ENCODE measurements around the gene CFAP52.

GRCh38 chr17:9672691-9673090 lies 96.2 kb downstream of the CFAP52 start:
- TF ChIP-seq CTCF (conservative IDR thresholded peaks at IDR 0.05), result no peak
- TF ChIP-seq EZH2 (IDR thresholded peaks at IDR 0.05; ENCODE audit: low read depth), result no peak
